GM18907 (cell line): Measurements from ENCODE around the gene KCTD5.
"Not testable (repeated sequence)": the region's sequence is repeated elsewhere in the genome, so short reads cannot be mapped to it uniquely, and the experiment has no call there.

Experiments
- ATAC-seq: cut with Tn5 transposase; IDR thresholded peaks from one replicate; pipeline ENCODE4 v1.9.1; 2021; ENCODE audit warnings: mild to moderate bottlenecking, moderate library complexity; ENCODE audit not compliant: unreplicated experiment

Gene KCTD5

DNA sequence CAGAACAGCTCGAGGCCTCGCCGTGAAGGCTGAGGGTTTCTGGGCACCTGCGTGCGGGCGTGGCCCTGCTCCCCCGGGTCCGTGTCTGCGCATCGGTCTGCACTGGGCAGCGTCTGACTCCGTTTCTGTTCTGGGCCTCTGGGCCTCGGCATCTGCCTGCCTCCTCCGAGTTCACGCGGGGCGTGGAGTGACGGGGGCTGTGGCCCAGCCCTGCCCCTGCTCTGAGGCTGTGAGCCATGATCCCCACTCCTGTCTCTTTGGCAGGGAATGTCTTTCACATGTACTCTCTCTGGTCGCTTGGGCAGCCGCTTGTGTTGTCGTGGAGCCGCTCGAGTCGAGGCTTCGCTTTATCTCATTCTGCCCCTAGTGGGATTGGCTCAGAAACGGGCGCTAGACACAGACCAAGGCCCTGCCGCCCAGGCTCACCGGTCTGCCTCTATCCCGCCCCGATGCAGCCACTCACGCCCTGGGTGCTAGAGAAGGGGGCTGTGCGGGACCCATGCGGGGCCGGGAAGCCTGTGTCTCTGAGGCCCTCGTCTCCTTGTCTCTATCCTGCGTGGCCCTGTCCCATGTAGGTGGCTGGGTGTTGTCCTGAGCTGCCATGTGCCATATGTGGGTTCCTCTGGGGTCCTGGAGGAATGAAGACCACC, 14.4 kb downstream of the KCTD5 start:
- ATAC-seq, result not testable (repeated sequence)

DNA sequence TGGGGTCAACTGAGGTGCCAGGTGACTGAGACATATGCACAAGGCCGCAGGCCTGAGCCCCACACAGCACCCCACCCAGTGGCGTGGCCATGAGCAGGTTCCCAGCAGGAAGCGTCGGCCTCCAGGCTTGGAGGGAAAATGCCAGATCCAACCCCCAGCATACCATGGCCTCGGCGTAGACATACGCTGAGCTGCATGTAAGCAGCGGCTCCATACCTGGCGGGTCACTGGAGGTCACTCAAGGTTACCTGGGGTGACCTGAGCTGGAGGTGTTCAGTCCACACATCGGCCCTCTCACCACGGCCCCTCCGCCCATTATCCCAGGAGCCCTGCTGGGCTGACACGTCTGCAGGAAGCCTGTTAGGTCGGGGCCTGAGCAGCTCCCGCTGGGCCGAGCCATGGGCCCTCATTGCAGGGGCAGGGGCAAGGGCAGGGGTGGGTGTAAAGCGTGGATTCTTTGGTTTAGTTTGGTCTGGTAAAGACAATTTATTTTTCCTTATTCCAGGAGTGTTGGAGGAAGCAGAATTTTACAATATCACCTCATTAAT, 15.2 kb downstream of the KCTD5 start:
- ATAC-seq, result no peak

DNA sequence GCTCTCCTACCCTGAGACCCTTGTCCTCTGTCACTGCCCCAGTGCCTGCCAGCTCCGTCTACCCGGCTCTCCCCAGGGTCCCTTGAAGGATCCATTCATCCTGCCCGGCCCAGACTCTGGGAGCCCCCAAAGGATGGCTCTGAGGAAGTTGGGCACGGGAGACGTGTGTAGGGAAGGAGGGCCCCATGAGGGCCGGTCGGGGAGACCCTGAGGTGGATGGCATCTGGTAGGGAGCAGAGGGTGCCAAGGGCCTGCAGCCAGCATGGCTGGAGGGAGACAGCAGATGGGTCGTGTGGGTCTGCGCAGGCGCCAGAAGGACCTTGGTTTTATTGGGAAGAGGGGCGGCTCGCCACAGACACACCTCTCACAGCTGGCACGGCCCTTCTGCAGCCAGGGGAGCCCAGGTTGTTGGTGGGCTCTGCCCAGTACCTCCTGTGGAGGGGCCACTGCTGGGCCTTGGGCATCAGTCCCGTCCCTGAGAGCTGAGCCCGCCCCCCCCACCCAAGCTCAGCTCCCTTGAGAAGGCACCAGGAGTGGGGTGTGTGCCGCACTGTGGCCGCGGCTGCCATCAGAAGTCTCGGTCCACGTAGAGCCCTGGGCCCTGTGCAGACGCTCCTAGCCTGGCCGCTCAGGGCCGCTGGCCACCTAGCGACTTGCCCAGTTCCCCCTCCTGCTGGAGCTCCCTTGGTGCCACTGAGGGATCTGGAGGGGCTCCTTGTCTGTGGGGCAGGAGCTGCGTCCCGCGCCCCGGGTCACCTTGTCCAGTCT, 16.0 kb downstream of the KCTD5 start:
- ATAC-seq, result no peak

DNA sequence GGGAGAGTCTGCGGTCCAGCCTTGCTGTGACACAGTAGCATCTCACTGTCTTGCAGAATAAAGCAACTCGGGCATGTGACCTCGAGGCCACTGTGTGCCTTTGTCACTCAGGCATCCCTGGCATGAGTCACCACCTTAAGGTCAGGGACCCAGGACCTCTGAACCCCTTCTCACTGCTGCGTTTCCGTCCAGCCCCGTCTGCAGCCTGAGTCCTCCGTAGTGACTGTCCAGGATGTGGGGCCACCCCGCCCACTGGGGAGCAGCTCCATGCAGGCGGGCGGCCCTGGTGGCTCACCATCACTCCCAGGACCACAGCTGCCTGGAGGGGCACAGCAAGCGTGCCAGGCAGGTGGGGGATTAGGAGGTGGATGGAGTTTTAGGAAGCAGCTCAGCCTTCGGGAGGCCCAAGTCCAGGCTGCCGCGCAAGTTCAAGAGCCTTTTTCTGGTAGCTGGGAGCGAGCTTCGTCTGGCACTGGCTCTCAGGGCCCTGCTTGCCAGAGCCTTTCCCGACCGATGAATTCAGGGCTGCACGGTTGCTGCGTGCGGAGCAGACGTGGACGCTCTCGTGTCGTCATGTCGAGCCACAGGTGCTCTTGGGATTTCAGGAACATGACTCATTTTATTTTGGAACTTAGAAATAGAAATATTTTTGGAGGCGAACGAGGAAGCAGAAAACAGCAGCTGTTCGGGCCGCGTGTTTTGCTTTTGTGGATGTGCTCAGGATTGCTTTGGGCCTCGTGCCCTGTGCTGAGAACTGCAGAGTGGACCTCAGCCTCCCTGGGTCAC, 16.8 kb downstream of the KCTD5 start:
- no peak for ATAC-seq

DNA sequence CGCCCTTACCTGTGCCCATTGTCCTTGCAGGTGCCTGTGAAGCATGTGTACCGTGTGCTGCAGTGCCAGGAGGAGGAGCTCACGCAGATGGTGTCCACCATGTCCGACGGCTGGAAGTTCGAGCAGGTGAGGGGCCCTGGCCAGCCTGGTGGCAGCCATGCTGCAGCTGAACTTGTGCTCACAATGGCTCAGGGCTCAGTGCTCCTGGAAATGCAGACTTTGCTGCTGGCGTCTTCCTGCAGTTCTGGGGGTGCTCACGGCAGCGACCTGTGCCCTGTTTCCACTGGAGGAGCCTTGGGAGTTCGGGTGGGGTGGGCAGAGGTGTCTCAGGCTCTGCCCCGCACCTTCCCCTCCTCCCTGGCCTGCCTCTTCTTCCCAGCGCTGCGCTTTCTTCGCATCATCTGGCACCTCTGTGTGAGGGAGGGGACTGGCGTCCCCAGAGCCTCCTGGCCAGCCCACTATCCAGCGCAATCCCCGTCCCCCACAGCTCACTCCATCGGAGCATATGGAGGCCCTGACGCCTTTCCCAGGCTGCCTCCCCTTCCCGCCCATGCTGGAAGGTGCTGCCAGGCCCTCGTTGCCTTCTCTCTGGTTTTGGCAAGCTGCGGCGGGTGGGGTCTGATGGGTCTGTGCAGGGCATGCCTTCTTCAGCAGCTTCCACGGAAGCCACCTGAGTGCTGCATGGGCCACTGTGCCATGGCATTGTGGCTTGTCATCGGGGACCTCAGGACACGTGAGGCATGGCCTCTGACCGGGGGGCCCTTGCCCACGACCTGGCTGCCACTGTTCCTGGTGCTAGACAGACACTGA, 17.7 kb downstream of the KCTD5 start:
- no peak for ATAC-seq

DNA sequence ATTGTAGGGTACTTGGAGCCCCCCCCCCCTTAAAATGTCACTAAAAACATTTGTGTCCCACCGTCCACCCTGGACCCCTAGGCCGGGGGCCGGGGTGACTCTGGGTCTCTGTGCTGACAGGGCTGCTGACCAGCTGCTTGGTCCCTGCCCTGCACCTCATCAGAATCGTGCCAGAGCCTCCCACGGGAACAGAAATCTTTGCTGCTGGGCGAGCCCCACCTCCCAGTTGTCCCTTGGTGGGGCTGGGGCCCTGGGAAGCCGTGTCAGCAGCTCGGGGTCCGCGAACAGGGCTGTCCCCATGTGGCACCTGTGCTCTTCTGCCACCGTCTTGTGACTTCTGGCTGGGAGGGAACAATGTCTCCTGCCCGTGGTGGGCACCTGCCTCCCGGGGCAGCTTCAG, 18.5 kb downstream of the KCTD5 start:
- ATAC-seq, result no peak

DNA sequence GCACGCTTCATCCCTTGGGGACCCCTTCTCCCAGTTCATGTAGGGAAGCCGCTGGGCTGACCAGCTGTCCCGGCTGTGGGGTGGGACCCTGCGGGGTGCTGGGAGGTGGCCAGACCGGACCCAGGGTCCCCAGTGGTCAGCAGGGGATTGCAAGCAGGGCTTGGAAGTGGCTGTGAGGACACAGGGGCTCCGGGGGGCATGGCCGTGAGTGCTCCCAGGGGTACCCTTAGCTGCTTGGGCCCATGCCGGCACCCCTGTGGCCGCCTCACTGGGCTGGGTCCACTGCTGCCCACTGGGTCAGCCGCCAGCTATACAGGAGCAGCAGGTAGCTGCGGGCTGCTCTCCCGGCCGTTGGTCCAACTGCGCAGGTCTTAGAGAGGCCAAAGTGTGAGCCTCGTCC, 18.9 kb downstream of the KCTD5 start:
- no peak for ATAC-seq

DNA sequence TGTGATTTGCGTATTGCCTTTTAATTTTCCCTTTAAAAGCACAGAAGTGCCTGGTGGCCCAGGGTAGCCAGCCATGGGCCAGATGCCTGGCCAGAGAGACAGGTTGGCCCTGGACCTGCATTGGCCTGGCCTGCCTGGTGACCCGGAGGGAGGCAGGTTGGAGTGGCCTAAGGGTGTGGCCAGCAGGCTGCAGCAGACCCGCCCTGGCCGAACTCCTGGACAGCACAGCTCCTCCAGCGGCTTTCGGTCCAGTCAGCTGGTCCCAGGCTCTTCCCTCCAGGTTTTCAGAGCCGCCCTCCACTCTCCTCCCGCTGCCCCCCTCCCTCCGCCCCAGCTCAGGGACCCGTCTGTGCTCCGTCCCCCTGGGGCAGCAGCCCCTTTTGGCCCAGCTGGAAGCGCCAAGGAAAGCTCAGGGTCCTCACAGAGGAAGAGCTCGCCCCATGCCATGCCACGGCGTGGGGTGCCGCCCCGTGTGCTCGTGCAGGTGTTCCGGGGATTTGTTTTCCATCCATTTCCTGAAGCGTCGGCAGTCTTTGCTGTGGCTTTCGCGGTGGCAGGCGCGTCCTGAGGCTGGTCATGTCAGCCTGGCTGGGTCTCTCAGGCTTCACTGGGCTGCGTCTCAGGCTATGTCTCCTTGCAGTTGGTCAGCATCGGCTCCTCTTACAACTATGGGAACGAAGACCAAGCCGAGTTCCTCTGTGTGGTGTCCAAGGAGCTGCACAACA, 19.6 kb downstream of the KCTD5 start:
- no peak for ATAC-seq

DNA sequence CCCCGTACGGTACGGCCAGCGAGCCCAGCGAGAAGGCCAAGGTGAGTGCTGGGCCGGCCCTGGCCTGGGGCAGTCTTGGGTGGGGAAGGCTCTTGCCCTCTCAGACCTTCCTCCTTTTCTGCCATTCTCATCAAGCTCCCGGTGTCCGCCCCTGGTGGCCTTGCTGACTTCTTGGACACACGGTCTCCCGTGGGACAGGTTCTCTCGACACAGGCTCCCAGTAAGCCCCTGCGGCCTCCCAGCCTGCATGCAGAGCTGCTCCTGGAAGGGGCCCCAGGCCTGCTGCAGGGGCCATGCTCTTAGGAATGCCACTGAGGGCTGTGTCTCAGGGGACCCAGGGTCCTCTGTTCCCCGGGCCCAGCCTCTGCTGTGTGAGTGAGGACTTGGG, 20.1 kb downstream of the KCTD5 start:
- no peak for ATAC-seq

DNA sequence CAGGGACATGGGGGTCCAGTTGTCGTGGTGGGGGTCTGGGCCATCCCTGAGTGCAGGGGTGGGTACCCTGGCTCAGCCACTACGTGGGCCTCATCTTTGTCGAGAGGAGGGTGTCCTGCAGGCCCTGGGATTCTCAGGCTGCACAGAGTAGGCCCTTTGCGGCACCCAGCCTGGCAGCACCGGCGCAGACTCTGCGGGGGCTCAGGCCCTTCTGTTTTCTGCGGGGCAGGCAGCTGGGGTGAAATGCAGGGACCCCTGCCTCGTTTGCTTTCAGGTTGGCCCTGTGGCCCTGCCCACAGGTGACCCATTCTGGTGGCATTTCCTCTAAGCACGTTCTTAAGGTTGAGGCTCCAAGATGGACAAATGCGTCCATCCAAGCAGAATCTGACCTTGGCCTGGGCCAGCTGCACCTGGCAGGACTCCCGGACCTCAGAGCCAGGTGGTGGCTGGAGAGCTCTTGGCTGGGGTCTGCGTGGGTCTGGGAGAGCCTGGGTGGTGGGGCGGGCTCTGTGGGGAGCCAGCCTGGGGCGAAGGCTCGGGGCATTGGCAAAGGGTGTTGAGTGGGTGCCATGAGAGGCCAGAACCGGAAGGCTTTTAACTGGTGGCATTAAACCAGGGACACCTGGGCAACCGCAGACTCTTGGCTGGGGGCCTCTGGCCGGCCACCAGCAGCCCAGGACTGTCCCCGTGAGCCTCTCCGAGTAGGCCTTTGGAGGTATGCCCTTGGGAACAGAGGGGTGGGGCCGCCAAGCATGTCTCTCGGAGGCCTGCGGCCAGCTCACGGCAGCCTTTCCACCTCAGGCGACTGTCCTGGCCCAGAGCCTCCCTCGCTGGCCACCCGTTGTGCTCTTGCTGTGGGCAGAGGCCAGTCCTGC, 20.8 kb downstream of the KCTD5 start:
- no peak for ATAC-seq

DNA sequence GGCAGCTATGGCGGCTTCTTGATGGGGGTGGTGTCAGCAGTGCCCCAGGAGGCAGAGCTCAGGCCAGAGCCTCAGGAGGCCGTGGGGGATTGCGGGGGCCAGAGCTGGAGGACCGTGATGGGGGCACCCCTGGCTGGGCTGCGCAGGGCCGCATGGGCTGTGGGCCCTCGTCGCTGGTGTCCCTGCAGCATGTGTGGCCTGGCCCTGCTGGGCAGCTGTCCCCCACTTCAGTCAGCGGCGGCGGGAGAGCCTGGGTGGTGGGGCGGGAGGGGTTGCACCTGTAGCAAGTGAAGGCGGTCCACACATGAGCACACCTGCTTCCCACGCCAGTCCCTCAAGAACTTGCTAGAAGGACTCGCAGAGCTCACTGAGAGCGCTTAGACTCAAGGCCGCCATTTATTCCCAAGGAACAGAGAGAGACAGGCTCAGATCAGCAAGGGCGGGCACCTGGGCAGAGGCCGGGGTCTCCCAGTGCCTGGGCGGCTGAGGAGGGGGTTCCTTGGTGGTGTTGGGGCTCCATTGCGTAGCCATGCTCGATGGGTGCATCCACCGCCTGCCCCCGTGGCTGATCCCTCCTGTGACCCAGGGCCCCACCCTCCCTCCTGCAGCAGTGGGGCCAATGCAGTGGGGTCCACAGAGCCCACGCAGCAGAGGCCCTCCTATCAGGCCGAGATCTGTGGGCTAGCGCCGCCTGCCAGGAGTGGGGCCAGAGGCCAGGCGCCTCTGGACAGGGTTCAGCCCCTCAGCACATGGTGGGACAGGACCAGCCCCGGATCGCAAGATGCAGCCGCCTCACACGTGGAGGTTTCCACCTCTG, 22.1 kb downstream of the KCTD5 start:
- no peak for ATAC-seq

DNA sequence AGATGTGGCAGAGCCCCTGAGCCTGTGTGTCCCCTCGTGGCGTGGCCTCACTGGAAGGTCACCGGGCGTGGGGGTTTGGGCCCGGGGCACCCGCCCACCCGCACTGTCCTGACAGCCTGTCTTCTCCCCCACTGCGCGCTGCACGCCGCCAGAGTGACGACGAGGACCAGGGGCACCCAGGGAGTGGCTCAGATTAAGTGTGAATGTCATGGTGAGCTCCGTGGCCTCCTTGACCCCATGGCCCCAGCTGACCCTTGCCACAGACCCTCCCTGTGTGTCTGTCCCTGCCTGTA, 22.6 kb downstream of the KCTD5 start:
- no peak for ATAC-seq

DNA sequence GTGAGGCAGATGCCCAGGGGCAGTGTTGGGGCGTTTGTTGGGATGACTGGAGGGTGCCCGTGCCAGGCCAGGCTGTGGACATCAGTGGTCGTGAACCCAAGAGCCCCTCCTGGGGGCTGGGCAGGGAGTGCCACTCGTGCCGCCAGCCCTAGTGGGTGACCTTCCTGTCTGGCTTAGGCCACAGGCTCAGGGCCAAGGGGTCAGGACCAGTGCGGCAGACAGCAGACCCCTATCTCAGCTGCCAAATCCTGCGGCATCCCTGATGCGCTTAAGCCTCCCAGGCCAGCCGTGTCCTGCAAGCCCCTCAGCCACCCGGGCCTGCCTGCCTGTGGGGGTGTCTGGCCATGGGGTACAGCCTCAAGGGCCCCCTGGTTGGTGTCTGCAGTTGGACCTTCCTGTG, 23.0 kb downstream of the KCTD5 start:
- ATAC-seq, result no peak

DNA sequence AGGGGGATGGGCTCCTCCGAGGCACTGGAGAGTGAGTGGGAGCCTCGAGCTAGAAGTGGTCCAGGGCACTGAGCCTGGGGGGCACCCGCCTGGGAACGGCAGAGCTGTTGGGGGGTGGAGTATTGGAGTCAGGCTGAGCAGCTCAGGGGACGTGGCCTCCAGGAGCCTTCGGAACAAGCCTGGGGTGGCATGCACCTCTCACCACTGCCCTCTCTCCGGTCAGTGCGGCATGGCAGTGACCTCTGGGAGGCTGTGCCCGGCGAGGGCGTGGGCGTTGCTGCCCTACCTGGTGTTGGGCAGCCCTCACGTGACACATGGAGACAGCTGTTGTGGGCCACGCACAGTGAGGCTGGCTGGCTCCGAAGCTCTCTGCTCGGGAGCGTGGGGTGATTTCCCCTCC, 23.8 kb downstream of the KCTD5 start:
- ATAC-seq, result no peak

DNA sequence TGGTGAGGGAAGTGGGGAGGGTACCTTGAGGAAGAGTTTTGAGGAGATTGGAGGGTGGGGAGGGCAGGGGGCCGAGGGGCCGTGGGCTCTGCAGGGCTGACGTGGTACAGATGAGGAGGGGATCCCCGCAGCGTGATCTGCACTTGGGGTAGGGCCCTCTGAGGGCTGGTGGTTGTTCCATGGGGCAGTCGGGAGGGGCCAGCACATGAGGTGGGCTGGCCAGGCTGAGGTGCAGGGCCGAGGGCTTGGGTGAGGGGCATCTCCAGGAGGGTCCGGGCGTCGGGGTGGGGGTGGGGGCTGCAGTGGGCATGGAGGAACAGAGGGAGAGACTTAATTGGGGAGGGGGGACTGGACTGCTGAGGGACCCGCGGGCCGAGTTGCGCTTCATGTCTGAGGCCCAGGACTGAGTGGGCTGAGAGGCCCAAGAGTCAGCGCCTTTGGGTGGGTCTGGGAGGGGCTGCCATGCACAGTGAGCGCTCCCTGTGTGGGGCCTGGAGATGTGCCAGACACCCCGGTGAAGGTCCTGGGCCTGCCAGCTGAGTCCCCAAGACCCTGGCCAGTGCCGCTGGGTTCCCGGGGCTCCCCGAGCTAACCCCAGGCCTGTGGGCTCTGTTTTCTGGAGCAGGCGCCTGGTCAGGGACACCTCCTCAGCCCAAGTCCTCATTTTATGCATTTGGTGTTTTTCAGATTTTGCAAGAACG, 24.4 kb downstream of the KCTD5 start:
- no peak for ATAC-seq

DNA sequence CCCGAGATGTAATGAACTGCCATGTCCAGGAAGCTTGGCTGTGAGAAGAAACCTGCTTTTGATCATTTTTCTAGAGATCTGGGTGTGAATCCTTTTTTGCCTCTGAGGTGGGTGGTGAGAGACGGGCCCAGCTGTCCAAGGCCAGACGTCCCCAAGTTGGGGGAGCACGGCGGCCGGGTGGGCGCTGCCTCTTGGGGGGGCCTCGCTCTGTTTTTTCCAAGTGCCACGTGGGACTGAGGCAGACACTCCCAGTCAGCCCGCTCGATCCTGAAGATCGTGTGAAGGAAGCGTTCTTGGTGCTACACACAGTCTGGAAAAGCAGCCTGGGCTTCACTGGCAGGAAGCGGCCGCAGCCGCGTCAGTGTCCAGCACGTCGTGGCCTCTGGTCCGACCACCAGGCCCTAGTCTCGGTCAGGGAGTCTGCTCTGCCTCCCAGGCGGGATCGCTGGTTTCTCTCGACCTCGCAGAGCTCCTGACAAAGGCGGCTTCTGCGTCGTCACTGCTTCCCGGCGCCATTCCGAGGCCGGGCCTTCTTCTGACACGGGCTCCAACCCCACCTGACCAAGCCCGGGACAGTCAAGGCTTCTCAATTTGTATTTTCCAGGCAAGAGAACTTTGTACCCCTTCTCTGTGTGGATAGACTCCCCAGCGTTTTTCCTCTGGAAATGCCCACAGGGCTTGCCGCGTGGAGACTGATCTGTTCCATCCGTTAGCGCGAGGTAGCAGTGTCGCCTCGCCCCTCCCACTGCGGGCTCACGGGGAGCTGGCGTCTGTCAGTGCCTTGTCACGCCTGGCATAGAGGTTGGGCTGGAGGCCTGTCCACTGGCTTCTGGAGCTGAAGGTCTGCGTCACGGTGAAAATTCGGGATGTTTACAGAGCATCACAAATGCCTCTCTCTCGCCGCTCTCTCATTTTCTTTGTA, 25.3 kb downstream of the KCTD5 start:
- ATAC-seq, result no peak

DNA sequence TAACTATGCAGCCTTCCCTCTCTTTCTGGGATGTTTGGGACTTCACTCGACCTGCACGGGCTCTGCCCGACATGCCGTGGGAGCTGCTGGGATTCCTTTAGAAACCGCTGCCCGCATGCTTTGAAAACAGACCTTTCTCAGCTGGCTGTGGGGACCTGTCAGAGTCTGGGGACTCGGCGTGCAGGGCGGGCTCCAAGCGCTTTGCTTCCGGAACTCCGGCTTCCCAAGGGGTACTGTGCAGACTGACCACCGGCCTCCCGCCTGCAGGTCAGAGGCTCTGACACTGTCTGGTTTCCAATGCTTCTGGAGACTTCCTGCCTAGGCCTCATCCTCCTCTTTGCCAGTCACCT, 25.9 kb downstream of the KCTD5 start:
- no peak for ATAC-seq
